ENCODE results near the gene S1PR3.

The S1PR3 gene

GRCh38 chr9:88969646-88970373 lies 21.5 kb upstream of the S1PR3 start:
- DNase-seq: no peak

- DNase-seq: no peak
These were observed 19.9 kb upstream of the S1PR3 start for GRCh38 chr9:88971131-88971960.

GRCh38 chr9:88972401-88972800 lies 18.9 kb upstream of the S1PR3 start:
- no peak for DNase-seq

GRCh38 chr9:88973281-88974045 lies 17.8 kb upstream of the S1PR3 start:
- no peak for DNase-seq

DNA sequence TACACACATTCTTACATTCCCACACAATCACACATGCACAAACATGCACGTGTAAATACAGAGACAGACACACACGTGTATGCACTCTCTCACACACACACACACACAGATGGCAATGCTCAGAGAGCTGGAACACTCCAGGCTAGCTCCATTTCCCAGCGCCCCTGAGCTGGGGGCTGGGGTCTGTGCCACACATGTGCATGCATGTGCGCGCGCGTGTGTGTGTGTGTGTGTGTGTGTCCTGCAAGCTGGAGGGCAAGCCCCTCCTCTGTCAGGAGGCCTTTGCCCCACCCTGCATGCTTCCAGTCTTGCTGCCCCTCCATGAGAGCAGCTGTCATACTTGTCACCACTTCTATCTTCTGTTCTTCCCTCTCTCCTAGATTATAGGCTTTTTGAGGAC lies 16.6 kb upstream of the S1PR3 start:
- no peak for DNase-seq

DNA sequence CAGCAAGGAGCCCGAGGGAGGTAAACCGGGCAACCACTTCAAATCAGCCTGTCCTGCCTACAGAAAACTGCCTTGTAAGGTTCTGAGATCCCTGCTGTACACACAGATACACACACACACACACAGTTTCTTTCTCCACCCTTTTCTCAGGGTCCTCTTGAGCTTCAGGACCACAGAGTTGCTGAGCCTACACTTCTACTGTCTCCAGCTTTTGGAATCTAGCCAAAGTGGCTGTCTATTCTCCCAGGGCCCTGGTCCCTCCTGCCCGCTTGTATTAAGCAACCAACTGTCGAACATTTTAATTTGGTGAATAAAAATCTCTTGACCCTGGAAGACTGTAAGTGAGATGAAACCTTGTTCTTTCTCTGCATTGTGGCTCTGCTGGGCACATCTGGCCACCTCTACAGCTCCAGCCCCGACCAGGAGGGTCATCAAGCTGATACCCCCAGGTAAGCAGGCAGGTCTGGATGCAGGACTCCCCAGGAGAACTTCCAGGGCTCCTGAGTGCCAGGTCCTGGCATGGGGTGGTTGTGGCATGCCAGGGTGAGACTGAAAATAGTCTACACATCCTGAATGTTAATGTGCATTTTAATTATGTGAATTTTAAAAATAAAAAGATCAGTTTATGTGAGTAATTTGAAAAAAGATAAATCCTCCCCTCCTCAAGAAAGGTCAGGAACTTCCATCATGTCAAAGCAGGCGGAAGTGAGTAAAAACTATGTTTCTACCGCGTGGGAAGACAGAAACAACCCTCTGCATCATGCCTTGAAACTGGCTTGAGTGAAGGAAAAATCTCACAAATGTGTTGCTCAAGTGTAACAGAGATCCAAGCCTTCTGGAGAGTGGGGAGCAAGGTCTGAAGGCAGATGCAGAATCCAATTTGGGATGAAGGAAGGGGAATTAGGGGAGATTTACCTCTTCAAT lies 15.0 kb upstream of the S1PR3 start:
- no peak for DNase-seq

DNA sequence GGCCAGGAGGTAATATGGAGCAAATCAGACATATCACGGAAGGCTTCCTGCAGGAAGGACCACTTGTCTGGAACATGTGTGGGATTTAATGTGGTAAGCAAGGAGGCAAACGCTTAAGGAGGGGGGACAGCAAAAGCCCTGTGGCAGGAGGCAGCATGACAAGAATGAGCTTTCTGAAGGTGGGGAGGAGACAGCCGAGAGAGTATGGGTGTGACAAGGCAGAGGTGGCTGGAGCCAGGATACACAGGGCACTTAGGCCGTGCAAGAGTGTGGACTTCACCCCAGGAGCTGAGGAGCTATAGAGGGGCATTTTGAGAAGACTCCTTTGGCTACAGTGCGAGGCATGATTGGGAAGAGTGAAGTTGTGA lies 14.4 kb upstream of the S1PR3 start:
- no peak for DNase-seq

DNA sequence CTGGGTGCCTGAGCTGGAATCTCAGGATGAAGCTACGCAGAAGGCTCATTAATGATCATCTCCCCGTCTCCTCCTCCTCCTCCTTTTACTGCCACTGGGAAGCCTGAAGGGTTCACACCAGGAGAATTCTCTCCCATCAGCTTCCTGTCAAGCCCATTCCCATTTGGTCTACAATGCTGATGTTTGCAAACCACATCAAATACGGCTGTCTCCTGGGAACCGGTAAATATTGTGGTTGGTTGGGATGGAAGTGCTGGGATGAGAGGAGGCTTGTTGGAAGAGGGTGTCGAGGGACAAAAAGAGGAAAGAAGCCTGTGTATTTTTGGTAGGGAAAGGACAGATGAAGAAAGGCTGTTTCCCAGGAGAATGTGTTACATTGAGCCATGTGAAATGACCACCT lies 13.2 kb upstream of the S1PR3 start:
- no peak for DNase-seq

DNA sequence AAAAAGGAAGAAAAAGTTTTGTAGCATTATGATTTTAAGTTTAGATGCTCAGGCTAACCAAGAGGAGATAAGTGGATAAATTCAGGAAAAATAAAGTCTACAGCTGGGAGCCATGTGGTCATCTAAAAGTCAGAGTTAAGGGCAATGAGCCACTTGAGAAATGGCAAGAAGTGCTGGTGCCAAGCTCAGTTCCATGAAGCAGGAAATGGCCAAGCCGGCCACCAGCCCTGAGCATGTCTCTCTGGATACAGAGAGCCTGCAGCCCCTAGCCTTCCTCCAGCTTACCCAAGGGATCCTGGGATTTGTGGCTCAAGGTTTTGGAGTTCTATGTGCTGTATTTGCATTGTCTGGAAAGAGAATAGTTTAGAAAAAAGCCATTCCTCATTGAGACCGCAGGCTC lies 12.2 kb upstream of the S1PR3 start:
- no peak for DNase-seq

- DNase-seq: no peak
These were observed 11.5 kb upstream of the S1PR3 start for GRCh38 chr9:88979791-88980190.

GRCh38 chr9:88980740-88981203 lies 10.5 kb upstream of the S1PR3 start:
- DNase-seq: no peak

DNA sequence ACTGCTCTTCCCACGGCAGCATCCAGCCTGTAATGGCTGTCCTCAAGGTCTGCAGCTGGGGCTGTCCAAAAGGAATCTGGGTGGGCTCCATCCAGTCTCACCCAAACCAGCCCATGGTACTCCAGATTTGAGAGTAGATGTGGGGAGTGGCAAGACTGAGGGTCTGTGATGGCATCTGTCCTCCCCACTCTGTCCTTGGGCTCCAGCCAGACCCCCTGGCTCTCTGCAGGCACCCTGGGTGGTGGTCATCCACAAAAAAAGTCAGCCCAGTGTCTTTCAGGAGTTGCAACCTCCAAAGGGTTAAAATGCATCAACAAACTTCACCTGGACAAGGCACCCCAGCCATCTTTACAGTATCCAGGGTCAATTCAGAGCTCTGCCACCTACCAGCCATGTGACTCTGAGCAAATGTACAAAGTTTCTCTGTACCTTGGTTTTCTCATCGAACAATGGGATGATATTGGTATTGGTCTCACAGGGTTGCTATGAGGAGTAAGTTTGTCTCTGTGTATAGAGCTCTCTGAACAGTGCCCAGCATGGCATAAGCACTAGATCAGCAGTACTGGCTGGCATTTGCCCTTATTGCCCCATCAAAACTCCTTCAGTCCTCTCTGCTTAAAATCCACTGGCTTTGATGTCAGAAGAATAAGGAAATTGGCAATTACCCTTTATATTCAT lies 7.3 kb upstream of the S1PR3 start:
- DNase-seq: no peak

DNA sequence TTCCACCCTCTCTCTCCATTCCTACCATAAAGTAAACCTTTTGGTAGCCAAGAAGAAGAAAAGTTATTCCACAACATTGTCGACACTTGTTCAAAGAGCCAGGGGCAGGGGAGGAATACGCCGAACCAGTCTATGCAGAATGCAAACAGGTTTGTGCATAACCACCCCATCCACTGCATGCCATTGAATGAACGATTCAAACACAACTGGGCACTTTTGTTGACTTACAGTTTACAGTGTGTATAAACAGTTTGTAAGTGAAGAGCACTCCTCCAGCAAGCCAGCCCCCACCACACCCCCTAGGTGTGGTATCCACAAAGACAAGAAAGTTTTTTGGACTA lies 6.8 kb upstream of the S1PR3 start:
- DNase-seq: no peak

GRCh38 chr9:88985616-88986015 lies 5.7 kb upstream of the S1PR3 start:
- DNase-seq: no peak

DNA sequence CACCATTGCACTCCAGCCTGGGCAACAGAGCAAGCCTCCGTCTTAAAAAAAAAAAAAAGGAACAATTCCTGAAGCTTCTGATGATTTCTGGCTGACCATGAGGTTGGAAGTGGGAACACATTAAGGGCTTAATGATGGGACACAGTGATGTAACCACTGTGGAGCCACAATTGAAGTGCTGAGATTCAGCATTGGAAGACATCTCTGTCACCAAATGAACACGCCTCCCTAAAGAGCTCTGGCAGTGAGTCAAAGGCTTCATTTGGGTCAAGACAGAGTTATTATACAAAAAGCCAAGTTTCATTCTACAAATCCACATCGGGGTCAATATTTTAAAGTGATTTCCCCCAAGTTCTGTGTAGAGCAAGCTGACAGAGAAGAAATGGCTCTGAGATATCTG lies 4.5 kb upstream of the S1PR3 start:
- no peak for DNase-seq

DNA sequence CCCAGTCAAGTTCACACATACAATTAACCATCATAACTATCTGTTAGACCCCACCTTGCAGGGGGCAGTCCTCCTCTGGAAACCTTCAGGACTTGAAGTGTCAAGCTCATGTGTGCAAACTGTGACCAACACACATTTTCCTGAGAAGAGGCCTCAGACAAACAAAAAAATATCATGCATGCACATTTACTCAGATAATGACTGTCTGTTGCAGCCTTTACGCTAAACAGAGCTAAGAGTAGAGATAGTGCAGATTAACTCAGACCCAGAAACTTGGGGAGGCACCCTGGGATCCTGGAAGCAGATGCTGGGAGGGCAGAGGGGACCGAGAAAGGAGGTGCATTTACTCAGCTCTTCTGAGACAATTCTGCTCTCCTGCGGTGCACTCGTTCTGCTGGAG lies 3.6 kb upstream of the S1PR3 start:
- no peak for DNase-seq

DNA sequence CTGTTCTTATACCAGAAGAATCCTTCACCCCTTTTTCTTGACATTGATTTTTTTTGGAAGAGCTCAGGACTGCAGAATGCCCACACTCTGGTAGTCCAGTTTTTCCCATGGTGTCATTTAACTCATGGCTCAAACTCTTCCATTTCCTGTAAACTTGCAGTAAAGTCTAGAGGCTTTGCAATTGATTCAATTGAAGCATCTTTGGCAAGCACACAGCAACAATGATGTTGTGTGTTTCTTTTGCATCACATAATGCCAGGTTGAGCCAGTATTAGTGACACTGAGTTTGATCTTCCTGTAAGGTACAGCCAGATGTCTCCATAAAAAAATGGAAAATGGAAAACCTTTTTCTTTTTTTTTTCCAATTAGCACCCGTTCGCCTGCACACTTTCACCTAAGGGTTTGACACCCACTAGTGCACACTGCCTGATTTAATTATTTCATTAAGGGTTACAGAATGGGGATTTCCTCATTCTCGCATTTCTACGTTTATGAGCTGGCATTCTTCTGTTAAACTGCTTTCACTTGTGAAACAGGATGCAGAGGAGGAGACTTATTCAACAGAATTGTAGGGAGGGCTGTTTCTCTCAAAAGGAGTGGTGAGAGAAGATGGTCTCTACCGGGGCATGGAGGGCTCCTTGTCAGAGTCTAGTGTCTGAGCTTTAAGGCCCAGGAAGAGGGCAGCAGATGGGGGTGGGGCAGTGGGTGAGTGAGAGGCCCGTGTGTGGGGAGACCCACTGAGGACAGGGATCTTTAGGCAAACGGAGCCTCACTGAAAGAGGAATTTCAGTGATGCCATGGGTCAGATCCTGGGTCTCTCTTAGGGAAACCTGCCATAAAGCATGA lies 2.2 kb upstream of the S1PR3 start:
- no peak for DNase-seq

GRCh38 chr9:88990041-88990728 lies 1.1 kb upstream of the S1PR3 start:
- no peak for DNase-seq

DNA sequence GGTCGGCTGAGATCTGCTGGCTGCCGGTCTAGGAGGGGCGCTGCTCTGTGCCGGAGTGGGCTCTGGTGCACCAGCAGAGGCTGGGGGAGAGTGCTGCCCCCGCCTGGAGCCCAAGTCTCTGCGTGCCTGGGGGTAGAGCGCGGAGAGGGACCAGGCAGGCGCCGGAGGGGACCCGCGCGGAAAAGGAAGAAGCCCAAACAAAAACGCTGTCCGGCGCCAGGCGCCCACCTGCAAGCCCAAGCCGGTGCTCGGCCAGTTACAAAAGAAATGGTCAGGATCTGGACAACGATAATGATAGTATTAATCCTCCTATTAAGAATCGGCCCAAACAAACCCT lies 571 bp upstream of the S1PR3 start:
- no peak for DNase-seq

DNA sequence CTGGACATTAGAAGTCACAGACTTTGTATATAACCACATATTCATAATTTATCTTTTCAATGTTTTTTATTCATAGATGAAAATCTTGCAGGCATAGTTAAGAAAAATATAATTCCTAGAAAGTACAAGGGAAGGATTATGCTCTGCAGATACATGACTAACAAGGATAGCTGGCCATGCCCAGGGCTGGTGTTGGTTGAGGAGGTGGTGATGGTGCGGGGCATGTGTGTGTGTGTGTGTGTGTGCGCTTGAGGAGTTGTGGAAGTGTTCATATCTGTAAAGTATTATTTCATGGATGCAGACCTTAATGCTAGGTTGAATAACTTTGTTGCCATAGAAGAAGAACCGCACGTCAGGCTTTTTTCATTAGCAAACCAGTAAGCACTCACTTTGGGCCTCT lies 1.3 kb downstream of the S1PR3 start:
- DNase-seq: no peak

- no peak for DNase-seq
These were observed 2.1 kb downstream of the S1PR3 start for GRCh38 chr9:88993327-88993726.

Data from effector CD8-positive, alpha-beta T cell (primary cell).